Right hindlimb (tissue), 1 donor: ENCODE measurements around the gene RC3H2.

Source experiments
- DNase-seq: peaks from one replicate; pipeline ENCODE4 v3.0.0-alpha.2; 2018

The RC3H2 gene

DNA sequence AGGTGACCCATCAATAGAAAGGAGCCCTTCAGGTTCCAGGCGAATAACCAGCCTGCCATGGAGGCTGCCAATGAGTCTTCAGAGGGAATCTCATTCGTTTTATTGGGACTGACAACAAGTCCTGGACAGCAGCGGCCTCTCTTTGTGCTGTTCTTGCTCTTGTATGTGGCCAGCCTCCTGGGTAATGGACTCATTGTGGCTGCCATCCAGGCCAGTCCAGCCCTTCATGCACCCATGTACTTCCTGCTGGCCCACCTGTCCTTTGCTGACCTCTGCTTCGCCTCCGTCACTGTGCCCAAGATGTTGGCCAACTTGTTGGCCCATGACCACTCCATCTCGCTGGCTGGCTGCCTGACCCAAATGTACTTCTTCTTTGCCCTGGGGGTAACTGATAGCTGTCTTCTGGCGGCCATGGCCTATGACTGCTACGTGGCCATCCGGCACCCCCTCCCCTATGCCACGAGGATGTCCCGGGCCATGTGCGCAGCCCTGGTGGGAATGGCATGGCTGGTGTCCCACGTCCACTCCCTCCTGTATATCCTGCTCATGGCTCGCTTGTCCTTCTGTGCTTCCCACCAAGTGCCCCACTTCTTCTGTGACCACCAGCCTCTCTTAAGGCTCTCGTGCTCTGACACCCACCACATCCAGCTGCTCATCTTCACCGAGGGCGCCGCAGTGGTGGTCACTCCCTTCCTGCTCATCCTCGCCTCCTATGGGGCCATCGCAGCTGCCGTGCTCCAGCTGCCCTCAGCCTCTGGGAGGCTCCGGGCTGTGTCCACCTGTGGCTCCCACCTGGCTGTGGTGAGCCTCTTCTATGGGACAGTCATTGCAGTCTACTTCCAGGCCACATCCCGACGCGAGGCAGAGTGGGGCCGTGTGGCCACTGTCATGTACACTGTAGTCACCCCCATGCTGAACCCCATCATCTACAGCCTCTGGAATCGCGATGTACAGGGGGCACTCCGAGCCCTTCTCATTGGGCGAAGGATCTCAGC lies 104.8 kb downstream of the RC3H2 start, which contains the start of gene OR1K1:
OR1K1 (plus strand) TSS at position 58 of the 995 bp plus-strand sequence; CDS start at position 58, 0 bp downstream.
- DNase-seq = no peak

DNA sequence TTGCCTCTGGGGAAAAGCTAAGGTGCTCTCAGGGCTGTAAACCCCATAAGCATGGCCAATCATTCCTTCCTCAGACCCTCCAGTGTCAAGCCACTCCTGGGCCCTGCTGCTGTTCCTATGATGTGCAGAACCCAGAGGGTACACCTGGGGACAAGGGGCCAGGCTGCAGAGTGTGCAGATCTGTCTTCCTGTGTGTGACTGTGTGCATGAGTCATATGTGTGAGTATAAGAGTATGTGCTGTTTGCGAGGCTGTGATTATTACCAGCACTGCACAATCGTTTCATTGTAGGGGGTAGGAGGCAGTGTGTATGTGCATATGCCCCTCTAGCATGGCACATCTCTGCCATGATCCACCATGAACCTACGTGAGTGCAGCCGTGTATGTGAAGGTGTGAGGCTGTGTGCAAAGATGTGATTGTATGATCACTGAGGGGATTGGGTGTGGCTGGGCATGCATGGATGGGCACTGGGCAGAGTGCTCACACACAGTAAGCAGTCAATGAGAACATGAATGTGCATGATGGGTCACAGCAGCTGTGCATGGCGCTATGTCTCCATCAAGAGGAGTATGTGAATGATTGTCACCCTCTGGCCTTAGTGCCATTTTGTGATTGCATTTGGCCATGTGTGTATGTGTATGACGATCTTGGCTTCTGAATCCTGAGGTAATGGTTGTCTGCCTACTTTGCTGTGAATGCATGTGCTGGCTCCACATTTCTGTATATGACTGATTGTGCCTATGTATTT lies 107.7 kb downstream of the RC3H2 start:
- DNase-seq = no peak
